BLaER1 (cell line): ENCODE data around the gene FZD10.

Experiments
- H3K27ac ChIP-seq: shearing (Covaris generic); formaldehyde crosslinking; 2 replicates; pipeline ENCODE4 v1.8.1; 2022
- H3K27me3 ChIP-seq: shearing (Covaris generic); formaldehyde crosslinking; 2 replicates; pipeline ENCODE4 v1.8.1; 2022
- H3K36me3 ChIP-seq: shearing (Covaris generic); formaldehyde crosslinking; 2 replicates; pipeline ENCODE4 v1.8.1; 2022
- H3K4me1 ChIP-seq: shearing (Covaris generic); formaldehyde crosslinking; 2 replicates; pipeline ENCODE4 v1.8.1; 2022
- H3K4me2 ChIP-seq: shearing (Covaris generic); formaldehyde crosslinking; 2 replicates; pipeline ENCODE4 v1.8.1; 2022
- H3K4me3 ChIP-seq: shearing (Covaris generic); formaldehyde crosslinking; 2 replicates; pipeline ENCODE4 v1.8.1; 2022
- H3K9ac ChIP-seq: shearing (Covaris generic); formaldehyde crosslinking; 2 replicates; pipeline ENCODE4 v1.8.1; 2022
- H3K9me3 ChIP-seq: shearing (Covaris generic); formaldehyde crosslinking; 2 replicates; pipeline ENCODE4 v1.8.1; 2022
- H4K20me1 ChIP-seq: shearing (Covaris generic); formaldehyde crosslinking; 2 replicates; pipeline ENCODE4 v1.8.1; 2022
- Cebpa-rat ChIP-seq: shearing (Covaris generic); IDR thresholded peaks from 2 replicates; pipeline ENCODE4 v1.8.1; 2022

The FZD10 gene

DNA sequence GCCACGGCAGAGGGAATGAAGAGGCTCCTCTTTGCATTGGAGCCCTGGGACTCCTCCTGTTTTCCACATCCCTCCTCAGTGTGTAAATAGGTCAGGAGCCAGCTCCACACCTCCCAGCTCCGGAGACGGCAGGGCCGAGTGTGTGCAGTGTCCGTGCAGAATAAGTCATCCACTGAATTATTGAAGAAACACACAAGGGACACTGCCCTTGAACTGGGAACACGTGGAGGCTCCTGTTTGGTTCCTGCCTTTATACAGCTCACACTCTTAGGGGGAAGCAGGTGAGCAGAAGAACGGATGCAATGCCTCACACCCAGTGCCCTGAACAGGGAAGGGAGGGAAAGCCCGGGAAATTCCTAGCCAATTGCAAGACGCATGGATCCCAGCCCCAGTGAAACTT, 10.4 kb upstream of the FZD10 start:
- Histone ChIP-seq H3K27ac (no peak overlapping the region), H3K27me3 (peaks cover 93% of the 10 kb centered on the region), H3K9ac (no peak overlapping the region), H3K4me3 (no peak overlapping the region), H3K9me3 (no peaks in the 10 kb centered on the region), H3K36me3 (no peaks in the 10 kb centered on the region), H4K20me1 (peaks cover 66% of the 10 kb centered on the region), H3K4me2 (peak overlapping the region; percentile 66), H3K4me1 (peaks cover 29% of the 10 kb centered on the region)
- no peak for TF ChIP-seq Cebpa-rat

- peaks cover 71% of the 10 kb centered on the region for H4K20me1 ChIP-seq
- peak overlapping the region; percentile 66 for H3K4me2 ChIP-seq
- H3K9me3 ChIP-seq = no peaks in the 10 kb centered on the region
- H3K4me3 ChIP-seq = no peak overlapping the region
- H3K27ac ChIP-seq = no peak overlapping the region
- H3K4me1 ChIP-seq = peaks cover 29% of the 10 kb centered on the region
- no peaks in the 10 kb centered on the region for H3K36me3 ChIP-seq
- peaks cover 94% of the 10 kb centered on the region for H3K27me3 ChIP-seq
- no peak for TF ChIP-seq Cebpa-rat
- H3K9ac ChIP-seq = no peak overlapping the region
Measured at GRCh38 chr12:130152386-130152785, 9.9 kb upstream of the FZD10 start.

- no peak overlapping the region for H3K4me2 ChIP-seq
- peaks cover 19% of the 10 kb centered on the region for H3K4me1 ChIP-seq
- H3K27ac ChIP-seq = no peak overlapping the region
- H3K9ac ChIP-seq = no peak overlapping the region
- TF ChIP-seq Cebpa-rat = no peak
- no peaks in the 10 kb centered on the region for H3K36me3 ChIP-seq
- peaks cover 94% of the 10 kb centered on the region for H3K27me3 ChIP-seq
- H4K20me1 ChIP-seq = peaks cover 73% of the 10 kb centered on the region
- no peak overlapping the region for H3K4me3 ChIP-seq
- no peaks in the 10 kb centered on the region for H3K9me3 ChIP-seq
Measured at GRCh38 chr12:130153803-130154202, 8.5 kb upstream of the FZD10 start.

GRCh38 chr12:130154276-130155070, 7.8 kb upstream of the FZD10 start:
- peaks cover 19% of the 10 kb centered on the region for H3K4me1 ChIP-seq
- no peak overlapping the region for H3K4me3 ChIP-seq
- no peak overlapping the region for H3K9ac ChIP-seq
- no peaks in the 10 kb centered on the region for H3K36me3 ChIP-seq
- peaks cover 80% of the 10 kb centered on the region for H4K20me1 ChIP-seq
- H3K4me2 ChIP-seq = peak overlapping the region; percentile 36; the same call in 1 of the 2 replicates
- H3K27ac ChIP-seq = no peak overlapping the region
- no peaks in the 10 kb centered on the region for H3K9me3 ChIP-seq
- H3K27me3 ChIP-seq = peaks cover 94% of the 10 kb centered on the region
- TF ChIP-seq Cebpa-rat = no peak

DNA sequence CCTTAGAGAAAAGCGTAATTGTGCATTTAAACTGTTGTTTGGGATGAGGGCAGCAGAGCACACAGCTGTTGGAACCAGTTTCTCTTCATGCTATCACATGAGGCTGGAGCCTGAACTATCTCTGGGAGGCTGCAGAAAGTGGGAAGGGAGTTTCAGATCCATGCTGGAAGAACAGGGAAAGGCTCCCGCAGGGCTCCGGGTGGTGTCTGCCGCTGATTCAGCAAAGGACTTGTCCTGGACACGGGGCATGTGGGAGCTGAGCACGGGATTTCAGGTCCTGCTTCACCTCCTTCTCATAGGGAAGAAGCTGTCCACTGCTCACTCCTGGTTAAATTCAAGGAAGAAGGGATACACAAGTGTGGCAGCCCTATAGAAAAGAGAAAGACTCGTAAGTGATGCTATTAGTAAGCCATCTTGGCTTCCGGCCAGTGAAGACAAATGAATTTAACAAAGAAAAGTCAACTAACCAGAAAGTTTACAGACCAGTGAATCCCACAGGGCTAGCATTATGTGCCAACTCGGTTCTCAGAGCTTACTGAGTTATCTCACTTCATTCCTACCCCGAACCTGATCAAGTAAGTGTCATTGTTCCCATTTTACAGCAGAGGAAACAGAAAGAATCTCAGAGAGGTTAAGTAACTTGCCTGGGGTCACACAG, 6.7 kb upstream of the FZD10 start:
- no peaks in the 10 kb centered on the region for H3K36me3 ChIP-seq
- H4K20me1 ChIP-seq = peaks cover 90% of the 10 kb centered on the region
- H3K9me3 ChIP-seq = no peaks in the 10 kb centered on the region
- no peak overlapping the region for H3K27ac ChIP-seq
- H3K4me1 ChIP-seq = peaks cover 19% of the 10 kb centered on the region
- H3K9ac ChIP-seq = no peak overlapping the region
- H3K4me2 ChIP-seq = no peak overlapping the region
- no peak overlapping the region for H3K4me3 ChIP-seq
- no peak for TF ChIP-seq Cebpa-rat
- peaks cover 96% of the 10 kb centered on the region for H3K27me3 ChIP-seq

DNA sequence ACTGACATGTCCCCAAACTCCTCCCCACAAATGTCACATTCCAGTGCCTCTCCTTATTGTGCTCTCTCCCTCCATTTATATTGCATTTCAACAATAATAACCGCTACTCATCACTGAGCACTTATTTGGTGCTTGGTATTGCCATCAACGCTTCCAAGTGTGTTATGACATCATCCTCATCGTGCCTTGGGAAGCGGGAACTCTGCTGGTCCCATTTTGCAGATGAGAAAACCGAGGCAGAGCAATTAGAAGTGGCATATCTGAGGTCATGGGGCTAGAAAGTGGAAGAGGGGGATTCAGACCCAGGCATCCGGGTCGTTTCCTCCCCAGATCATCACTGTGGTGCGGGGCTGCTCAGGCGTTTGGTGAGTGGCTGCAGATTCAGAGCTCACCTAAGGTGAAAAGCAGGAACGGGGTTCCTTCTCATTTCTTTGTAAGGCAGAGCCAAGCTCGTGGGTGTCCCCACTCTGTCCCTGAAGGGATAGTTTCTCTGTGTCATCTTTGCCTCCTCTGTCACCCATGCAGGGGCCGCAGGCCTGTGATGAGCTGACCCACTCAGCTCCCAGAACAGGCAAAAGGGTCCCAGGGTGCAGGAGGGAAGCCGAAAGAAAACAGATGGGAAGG, 5.5 kb upstream of the FZD10 start:
- peaks cover 30% of the 10 kb centered on the region for H3K4me1 ChIP-seq
- TF ChIP-seq Cebpa-rat = no peak
- H3K4me3 ChIP-seq = no peak overlapping the region
- no peak overlapping the region for H3K27ac ChIP-seq
- H3K36me3 ChIP-seq = no peaks in the 10 kb centered on the region
- H3K9ac ChIP-seq = no peak overlapping the region
- H3K4me2 ChIP-seq = no peak overlapping the region
- H3K9me3 ChIP-seq = no peaks in the 10 kb centered on the region
- H3K27me3 ChIP-seq = peaks cover 96% of the 10 kb centered on the region
- H4K20me1 ChIP-seq = peaks cover 90% of the 10 kb centered on the region

DNA sequence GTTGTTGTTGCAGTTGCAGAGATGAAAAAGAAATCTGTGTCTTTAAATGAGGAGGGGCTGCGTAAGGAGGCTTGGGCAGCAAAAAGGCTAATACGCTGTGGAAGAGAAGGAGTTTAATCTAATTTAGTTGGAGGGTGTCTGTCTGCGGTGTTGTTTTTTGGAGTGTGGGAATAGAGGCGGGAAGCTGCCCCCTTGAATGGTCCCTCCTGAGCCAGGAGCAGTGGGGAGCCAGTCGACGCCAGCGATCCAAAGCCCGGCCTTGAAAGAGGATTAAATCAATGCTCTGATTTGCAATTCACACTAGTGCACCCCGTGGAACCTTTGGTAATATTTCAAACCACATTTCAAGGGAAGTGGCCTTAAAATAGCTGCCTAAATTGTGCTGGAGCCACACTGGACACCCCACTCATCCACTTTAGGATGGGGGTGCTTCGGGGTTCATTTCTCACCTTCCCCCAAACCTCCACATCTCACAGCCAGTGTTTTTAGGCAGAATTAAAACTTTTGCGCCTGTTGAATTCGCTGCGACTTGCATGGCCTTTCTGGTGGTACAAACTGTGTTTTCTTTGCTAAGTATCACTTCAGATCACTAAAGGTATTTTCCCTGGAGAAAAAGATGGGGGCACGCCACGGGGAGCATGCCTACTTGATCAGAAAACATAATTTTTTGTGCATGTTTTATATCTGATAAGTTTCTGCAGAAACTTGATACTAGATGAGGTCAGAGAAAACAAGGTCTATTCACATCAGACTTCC, 4.1 kb upstream of the FZD10 start:
- peaks cover 4% of the 10 kb centered on the region for H3K9me3 ChIP-seq

DNA sequence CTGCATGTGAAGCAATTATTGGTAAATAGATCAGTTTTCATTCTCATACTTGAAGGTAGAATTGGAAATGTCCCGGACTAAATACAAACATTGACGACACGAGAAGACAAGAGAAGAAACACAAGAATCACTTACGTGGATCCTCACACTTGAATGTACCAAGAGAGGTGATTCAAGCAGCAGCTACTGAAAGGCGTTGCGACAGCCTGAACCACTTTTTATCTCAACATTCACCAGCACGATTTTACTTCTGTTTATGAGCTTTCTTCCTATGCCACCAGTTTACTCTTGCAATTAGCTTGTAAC, 3.6 kb upstream of the FZD10 start:
- Histone ChIP-seq H3K4me3 (no peak overlapping the region), H3K27ac (no peak overlapping the region), H3K27me3 (peaks cover 96% of the 10 kb centered on the region), H3K9ac (no peak overlapping the region), H3K36me3 (no peaks in the 10 kb centered on the region), H4K20me1 (peaks cover 92% of the 10 kb centered on the region), H3K4me2 (no peak overlapping the region), H3K9me3 (peaks cover 10% of the 10 kb centered on the region), H3K4me1 (peaks cover 27% of the 10 kb centered on the region)
- TF ChIP-seq Cebpa-rat = no peak

More for the DNA sequence above, 4.1 kb upstream of the FZD10 start:
- no peak overlapping the region for H3K4me2 ChIP-seq
- TF ChIP-seq Cebpa-rat = no peak
- H3K27me3 ChIP-seq = peaks cover 96% of the 10 kb centered on the region
- H3K36me3 ChIP-seq = no peaks in the 10 kb centered on the region
- no peak overlapping the region for H3K4me3 ChIP-seq
- H3K4me1 ChIP-seq = peaks cover 27% of the 10 kb centered on the region
- peaks cover 90% of the 10 kb centered on the region for H4K20me1 ChIP-seq
- H3K9ac ChIP-seq = no peak overlapping the region
- no peak overlapping the region for H3K27ac ChIP-seq

DNA sequence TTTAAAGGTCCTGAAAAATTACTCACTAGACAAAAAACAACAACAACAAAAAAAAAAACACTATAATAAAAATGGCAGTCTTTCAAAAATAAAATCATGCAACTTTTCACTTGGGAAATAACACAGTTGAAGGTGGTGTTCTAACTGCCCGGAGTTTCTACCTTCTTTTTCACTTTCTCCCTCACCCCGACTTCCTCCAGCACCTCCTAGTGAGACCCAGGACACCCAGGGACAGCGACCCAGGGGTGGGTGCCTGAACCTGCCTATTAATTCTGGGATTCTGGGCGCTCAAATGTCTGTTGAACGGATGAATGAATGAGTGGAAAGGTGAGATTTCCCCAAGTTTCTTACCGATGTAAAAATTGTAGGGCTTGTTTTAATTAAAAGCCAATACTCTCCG, 2.0 kb upstream of the FZD10 start:
- peaks cover 95% of the 10 kb centered on the region for H4K20me1 ChIP-seq
- H3K4me3 ChIP-seq = no peak overlapping the region
- no peak overlapping the region for H3K9ac ChIP-seq
- H3K27me3 ChIP-seq = peaks cover 97% of the 10 kb centered on the region
- no peak for TF ChIP-seq Cebpa-rat
- no peak overlapping the region for H3K4me2 ChIP-seq
- H3K27ac ChIP-seq = no peak overlapping the region
- peaks cover 20% of the 10 kb centered on the region for H3K4me1 ChIP-seq
- H3K36me3 ChIP-seq = no peaks in the 10 kb centered on the region
- peaks cover 12% of the 10 kb centered on the region for H3K9me3 ChIP-seq
